NK-92 treated with Interleukin-12 subunit alpha and Interleukin-12 subunit beta, amount 100 ng/mL, for 24 hours (cell line): Measurements from ENCODE around the gene DBH.
"Not testable (repeated sequence)": the region's sequence is repeated elsewhere in the genome, so short reads cannot be mapped to it uniquely, and the experiment has no call there.

ENCODE experiments used
- DNase-seq: peaks from one replicate; lab custom pipeline; 2025; lab: John Stamatoyannopoulos, UW

DBH gene

GRCh38 chr9:133622555-133622954 lies 13.6 kb upstream of the DBH start:
- no peak for DNase-seq

- DNase-seq = not testable (repeated sequence)
These were observed 10.2 kb upstream of the DBH start for GRCh38 chr9:133626008-133626407.

GRCh38 chr9:133627341-133627740 lies 8.8 kb upstream of the DBH start:
- DNase-seq = no peak

GRCh38 chr9:133628766-133629165 lies 7.4 kb upstream of the DBH start:
- DNase-seq = no peak

GRCh38 chr9:133629221-133630110 lies 6.7 kb upstream of the DBH start:
- DNase-seq = no peak

DNA sequence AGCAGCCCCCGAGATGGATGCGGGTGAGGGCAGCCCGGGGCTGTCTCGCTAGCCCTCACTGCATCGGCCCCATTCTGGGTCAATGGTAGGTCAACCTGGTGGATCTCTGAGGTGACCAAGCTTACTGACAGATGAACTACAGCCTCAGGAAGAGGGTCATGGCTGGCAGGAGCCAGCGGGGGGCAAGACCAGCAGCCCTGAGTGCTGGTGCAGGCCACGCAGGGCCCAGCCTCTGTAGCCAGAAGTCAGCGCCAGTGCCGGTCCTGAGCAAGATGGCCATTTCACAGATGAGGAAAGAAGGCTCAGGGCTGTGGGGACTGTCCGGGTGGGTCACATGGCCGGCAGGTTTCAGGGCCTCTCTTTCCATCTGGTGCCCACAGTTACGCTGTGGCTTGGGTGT lies 5.1 kb upstream of the DBH start:
- no peak for DNase-seq

GRCh38 chr9:133632806-133633680 lies 3.1 kb upstream of the DBH start:
- DNase-seq = no peak

GRCh38 chr9:133633681-133634080 lies 2.5 kb upstream of the DBH start:
- no peak for DNase-seq

- DNase-seq = no peak
These were observed 2.0 kb upstream of the DBH start for GRCh38 chr9:133634081-133634691.

DNA sequence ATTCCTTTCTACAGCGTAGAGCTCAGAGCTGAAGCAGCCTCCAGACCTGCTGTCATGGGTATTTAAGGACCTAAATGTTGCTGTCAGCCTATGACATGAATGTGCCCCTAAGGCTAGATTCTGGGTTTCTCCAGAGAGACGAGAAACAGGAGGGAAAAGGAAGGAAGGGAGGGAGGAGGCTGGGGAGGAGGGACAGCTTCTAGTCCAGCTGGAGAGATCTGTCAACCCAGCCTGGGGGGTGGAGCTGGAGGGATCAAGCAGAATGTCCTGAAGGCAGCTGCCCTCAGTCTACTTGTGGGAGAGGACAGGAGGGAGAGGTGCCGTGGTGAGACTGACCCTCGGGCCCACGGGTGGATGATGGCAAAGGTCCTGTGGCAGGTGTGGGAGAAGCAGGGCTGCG lies 1.1 kb upstream of the DBH start:
- no peak for DNase-seq

DNA sequence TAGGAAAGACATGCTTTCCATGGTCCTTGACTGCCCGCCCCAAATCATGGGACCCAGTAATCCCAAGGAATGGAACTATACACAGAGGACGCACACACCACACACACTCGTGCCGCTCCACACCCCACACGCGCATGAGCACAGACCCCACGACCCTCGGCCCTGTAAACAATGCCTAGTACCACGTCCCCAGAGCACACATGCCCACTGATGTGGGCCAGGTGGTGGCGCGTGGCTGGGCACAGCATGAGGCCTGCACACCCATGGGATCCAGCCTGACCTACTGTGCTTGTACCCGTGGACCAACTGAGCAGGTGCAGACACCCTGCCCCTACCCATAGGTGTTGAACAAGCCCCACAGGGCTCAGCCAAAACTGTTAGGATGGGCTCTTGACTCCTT lies 739 bp downstream of the DBH start:
- no peak for DNase-seq

DNA sequence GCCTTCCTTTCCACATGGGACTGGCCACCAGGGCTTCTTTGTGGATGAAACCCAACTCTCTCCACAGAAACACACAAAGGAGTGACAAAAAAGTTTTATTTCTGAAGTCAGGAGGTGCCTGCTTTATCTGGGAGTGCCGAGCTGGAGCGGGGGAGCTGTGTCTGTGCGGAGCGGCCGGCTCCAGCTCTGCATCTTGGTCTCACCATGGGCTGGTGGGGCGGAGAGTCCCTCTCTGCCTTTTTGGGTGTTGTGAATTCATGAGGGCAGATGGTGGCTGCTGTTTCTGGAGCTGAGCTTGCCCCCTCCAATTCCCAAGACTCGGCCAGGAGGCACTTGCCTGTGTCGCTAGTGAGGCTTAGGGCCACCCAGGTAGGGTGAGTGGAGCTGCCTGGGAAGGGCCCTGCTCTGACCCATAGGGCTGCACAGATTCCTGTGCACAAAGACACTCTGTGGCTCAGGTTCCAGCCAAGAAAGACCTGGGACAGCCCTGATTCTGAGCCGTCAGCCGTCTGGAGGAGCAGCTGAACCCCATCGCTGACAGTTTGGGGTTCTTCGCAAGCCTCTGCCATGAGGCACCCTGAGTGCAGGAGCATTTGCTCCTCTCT lies 1.4 kb downstream of the DBH start:
- no peak for DNase-seq

GRCh38 chr9:133638076-133638475 lies 1.9 kb downstream of the DBH start:
- no peak for DNase-seq

DNA sequence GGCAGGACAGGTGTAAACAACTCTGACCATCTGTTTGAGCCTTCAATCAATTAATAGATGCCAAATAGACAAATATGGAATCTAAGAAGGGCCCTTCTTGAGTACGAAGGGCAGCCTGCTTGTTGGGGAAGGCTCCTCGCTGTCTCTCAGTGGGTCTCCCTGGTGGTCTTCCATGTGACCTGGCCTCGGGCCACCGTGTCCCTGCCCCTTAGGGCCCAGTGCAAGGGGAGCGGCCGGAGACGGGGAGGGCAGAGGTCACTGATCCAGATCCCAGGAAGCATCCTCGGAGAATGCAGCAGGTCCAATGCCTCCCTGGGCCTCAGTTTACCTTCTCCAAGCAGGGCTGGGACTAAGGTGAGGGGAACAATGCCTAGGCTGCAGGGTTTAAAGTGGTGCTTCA lies 2.5 kb downstream of the DBH start:
- no peak for DNase-seq

- DNase-seq = no peak
These were observed 3.5 kb downstream of the DBH start for GRCh38 chr9:133639613-133640012.

DNA sequence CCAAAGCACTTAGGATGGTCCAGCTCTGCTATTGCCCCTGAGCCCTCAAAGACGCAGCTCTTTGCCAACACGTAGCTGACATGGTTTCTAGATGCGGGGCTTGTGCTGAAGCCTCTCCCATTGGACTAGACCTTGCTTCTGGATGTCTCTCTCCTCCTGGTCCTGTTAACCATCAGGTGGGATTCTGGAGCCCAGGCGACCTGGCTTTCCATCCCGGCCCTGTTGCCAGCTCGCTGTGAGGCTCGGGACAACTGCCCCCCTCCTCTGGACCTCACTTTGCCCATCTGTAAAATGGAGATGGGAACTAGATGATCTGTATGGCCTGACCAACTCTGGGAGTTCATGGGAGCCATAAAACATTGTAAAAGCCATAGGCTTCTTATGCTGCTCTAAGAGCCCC lies 4.0 kb downstream of the DBH start:
- DNase-seq = no peak

- DNase-seq = no peak
These were observed 4.6 kb downstream of the DBH start for GRCh38 chr9:133640580-133641395.

GRCh38 chr9:133641396-133641655 lies 5.2 kb downstream of the DBH start:
- no peak for DNase-seq

DNA sequence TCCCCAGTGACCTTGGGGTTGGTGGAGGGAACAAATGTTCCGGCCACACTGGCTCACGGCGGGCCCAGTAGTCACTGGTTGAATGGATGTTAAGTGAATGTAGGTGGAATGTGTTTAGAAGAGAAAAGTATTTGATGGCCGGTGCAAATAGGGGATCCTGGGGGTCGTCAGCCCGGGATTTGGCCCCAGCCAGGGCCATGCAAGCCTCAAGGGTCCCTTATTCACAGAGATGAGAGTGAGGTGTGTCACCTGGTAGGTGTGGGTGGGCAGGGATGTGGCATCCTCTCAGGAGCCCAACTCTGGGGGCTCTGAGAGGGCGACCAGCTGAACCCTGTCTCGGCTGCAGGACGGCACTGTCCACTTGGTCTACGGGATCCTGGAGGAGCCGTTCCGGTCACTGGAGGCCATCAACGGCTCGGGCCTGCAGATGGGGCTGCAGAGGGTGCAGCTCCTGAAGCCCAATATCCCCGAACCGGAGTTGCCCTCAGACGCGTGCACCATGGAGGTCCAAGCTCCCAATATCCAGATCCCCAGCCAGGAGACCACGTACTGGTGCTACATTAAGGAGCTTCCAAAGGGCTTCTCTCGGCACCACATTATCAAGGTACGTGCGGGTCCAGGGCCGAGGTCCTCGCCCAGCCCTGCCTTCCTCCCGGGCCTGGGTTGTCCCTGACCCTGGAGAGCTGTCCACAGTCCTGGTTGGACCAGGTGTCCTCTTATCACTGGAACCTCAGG lies 5.9 kb downstream of the DBH start:
- DNase-seq = no peak

DNA sequence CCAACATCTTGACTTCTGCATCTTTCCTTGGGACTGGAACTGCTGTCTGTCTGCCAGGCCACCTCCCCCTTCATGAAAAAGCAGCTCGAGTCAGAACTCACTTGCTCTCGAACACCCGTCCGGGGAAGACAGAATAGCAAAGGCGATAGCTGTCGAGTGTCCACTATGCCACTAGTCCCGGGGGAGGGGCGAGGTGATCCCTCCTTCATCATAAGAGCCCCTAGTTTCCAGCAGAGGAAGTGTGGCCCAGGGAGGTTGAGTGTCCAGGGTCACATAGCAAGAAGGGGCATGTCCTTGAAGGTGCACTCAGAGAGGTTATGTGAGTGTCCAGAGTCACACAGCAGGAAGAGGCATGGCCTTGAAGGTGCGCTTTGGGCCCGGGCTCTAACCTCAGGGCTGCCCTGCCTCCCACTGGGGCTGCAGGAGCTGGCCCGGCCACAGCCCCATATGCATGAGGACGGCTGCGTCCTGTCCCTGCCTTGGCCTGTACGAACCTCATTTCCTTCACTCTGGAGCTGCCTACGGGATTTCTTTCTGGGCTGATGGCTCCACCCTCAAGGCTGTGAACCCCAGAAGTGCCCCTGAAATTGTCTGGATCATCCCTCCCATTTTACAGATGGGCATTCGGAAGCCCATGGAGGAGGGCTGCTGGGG lies 6.7 kb downstream of the DBH start:
- DNase-seq = no peak
